ENCODE measurements around the gene PTPN1.

- TF ChIP-seq, protein P1, sequence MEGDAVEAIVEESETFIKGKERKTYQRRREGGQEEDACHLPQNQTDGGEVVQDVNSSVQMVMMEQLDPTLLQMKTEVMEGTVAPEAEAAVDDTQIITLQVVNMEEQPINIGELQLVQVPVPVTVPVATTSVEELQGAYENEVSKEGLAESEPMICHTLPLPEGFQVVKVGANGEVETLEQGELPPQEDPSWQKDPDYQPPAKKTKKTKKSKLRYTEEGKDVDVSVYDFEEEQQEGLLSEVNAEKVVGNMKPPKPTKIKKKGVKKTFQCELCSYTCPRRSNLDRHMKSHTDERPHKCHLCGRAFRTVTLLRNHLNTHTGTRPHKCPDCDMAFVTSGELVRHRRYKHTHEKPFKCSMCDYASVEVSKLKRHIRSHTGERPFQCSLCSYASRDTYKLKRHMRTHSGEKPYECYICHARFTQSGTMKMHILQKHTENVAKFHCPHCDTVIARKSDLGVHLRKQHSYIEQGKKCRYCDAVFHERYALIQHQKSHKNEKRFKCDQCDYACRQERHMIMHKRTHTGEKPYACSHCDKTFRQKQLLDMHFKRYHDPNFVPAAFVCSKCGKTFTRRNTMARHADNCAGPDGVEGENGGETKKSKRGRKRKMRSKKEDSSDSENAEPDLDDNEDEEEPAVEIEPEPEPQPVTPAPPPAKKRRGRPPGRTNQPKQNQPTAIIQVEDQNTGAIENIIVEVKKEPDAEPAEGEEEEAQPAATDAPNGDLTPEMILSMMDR (conservative IDR thresholded peaks at IDR 0.05; ENCODE audit: low read length): no peak
- no peak for TF ChIP-seq EZH2phosphoT487 (IDR thresholded peaks at IDR 0.05; ENCODE audit: borderline replicate concordance, low read depth, low read length)
Measured at GRCh38 chr20:50582591-50583234, 72.5 kb downstream of the PTPN1 start.
